CD4-positive, CD25-positive, alpha-beta regulatory T cell (primary cell): ENCODE data around the gene ISG15. TPM values are rescaled to one million over a fixed set of nuclear protein-coding genes. Genes with fewer than 3 reads are reported as not detected.
A peak's percentile ranks its signal among the peaks of the same experiment; 100 is the strongest.
"Not testable (repeated sequence)": the region's sequence is repeated elsewhere in the genome, so short reads cannot be mapped to it uniquely, and the experiment has no call there.

ENCODE experiments used
- ATAC-seq, 2 donors: fragments of 150-1000 bp; cut with Tn5 transposase; one replicate each; pipeline ENCODE4 v1.10.0; 2021; ENCODE audit warnings: low read depth in 2 of 2, moderate number of reproducible peaks in 2 of 2, moderate library complexity in 1 of 2
- DNase-seq, 3 donors: peaks; one replicate each; pipeline versions ENCODE4 v3.0.0 to v3.0.0-alpha.2; 2012 to 2022; ENCODE audit warnings: mixed read lengths in 1 of 3
- H3K27ac ChIP-seq: one replicate; pipeline ENCODE4 v1.7.0; 2013; ENCODE audit warnings: mild to moderate bottlenecking, low read length; ENCODE audit not compliant: insufficient read depth, poor library complexity, severe bottlenecking
- H3K27me3 ChIP-seq: one replicate; pipeline ENCODE4 v1.7.0; 2013; ENCODE audit warnings: low read length; ENCODE audit not compliant: control insufficient read depth, insufficient read depth
- H3K36me3 ChIP-seq: one replicate; pipeline ENCODE4 v1.7.0; 2013; ENCODE audit warnings: mild to moderate bottlenecking, low read length, moderate library complexity; ENCODE audit not compliant: control insufficient read depth, insufficient read depth
- H3K4me1 ChIP-seq: 2 replicates; pipeline ENCODE4 v1.7.0; 2013; ENCODE audit warnings: mild to moderate bottlenecking, low read length; ENCODE audit not compliant: insufficient read depth, control insufficient read depth, poor library complexity, severe bottlenecking
- H3K4me3 ChIP-seq: one replicate; pipeline ENCODE4 v1.7.0; 2013; ENCODE audit warnings: low read depth, mild to moderate bottlenecking, low read length, moderate library complexity
- H3K9me3 ChIP-seq, 2 experiments: 1 replicate in 1 of 2; 2 replicates in 1 of 2; pipeline ENCODE4 v1.7.0; 2013; ENCODE audit warnings: low read length in 2 of 2, mild to moderate bottlenecking in 1 of 2, moderate library complexity in 1 of 2; ENCODE audit not compliant: control insufficient read depth in 2 of 2
- H3K27ac Mint-ChIP-seq, 3 donors: one replicate each; pipeline ENCODE4 v1.8.0; 2020 to 2022; ENCODE audit warnings: mild to moderate bottlenecking in 3 of 3, mixed read lengths in 3 of 3, moderate library complexity in 2 of 3
- H3K27me3 Mint-ChIP-seq: one replicate; pipeline ENCODE4 v1.8.0; 2022; ENCODE audit warnings: mild to moderate bottlenecking, mixed read lengths
- H3K36me3 Mint-ChIP-seq: one replicate; pipeline ENCODE4 v1.8.0; 2020; ENCODE audit warnings: mixed read lengths
- H3K4me1 Mint-ChIP-seq, 4 donors: one replicate each; pipeline ENCODE4 v1.8.0; 2020 to 2022; ENCODE audit warnings: mixed read lengths in 4 of 4, mild to moderate bottlenecking in 1 of 4
- H3K4me3 Mint-ChIP-seq, 4 donors: one replicate each; pipeline ENCODE4 v1.8.0; 2020 to 2022; ENCODE audit warnings: mild to moderate bottlenecking in 4 of 4, mixed read lengths in 4 of 4, moderate library complexity in 3 of 4
- H3K9me3 Mint-ChIP-seq, 7 donors: one replicate each; pipeline ENCODE4 v1.8.0; 2020 to 2022; ENCODE audit warnings: mixed read lengths in 7 of 7, mild to moderate bottlenecking in 3 of 7, moderate library complexity in 2 of 7
- polyA plus RNA-seq, 4 donors: library from polyadenylated mRNA; unstranded; fragments of 300-500 nt; fragmentation: Illumina TruSeq; gene quantifications; one replicate each; pipeline ENCODE4 v1.2.3, GENCODE V29; 2021
- total RNA-seq: library from RNA; stranded (reverse); gene quantifications from one replicate; pipeline ENCODE4 v1.2.3, GENCODE V29; 2022

Gene ISG15
- total and polyA plus RNA-seq, 5 donors from 2014 or later, result 76.7 to 489 (median 252) TPM

- Mint-ChIP-seq H3K9me3 (no peaks in the 10 kb centered on the region), H3K27ac (no peak overlapping the region), H3K36me3 (no peaks in the 10 kb centered on the region), H3K4me3 (no peak overlapping the region), H3K4me1 (peaks cover 0 to 9% (median 0%) of the 10 kb centered on the region in 4 donors), H3K27me3 (peaks cover 11% of the 10 kb centered on the region)
- no peak overlapping the region for H3K27ac ChIP-seq
- no peak overlapping the region for H3K4me3 ChIP-seq
- DNase-seq (no peak), ATAC-seq (no peak)
- H3K36me3 ChIP-seq, result no peaks in the 10 kb centered on the region
- H3K4me1 ChIP-seq, result peaks cover 5% of the 10 kb centered on the region
- no peaks in the 10 kb centered on the region for H3K9me3 ChIP-seq
- no peaks in the 10 kb centered on the region for H3K27me3 ChIP-seq
Observed at GRCh38 chr1:1026599-1027413, 13.5 kb downstream of the ISG15 start.

GRCh38 chr1:1027791-1028190, 14.5 kb downstream of the ISG15 start:
- Histone ChIP-seq H3K9me3 (no peaks in the 10 kb centered on the region), H3K27me3 (no peaks in the 10 kb centered on the region), H3K4me3 (no peak overlapping the region), H3K27ac (no peak overlapping the region), H3K4me1 (peaks cover 6% of the 10 kb centered on the region), H3K36me3 (no peaks in the 10 kb centered on the region)
- Mint-ChIP-seq H3K27ac (no peak overlapping the region), H3K4me1 (peaks cover 0 to 10% (median 3%) of the 10 kb centered on the region in 4 donors), H3K9me3 (no peaks in the 10 kb centered on the region), H3K4me3 (no peak overlapping the region), H3K27me3 (peaks cover 10% of the 10 kb centered on the region), H3K36me3 (no peaks in the 10 kb centered on the region)
- DNase-seq (no peak), ATAC-seq (no peak)

- not testable (repeated sequence) for H3K4me3 ChIP-seq, H3K27ac ChIP-seq, H3K4me1 Mint-ChIP-seq, H3K27ac Mint-ChIP-seq, H3K9me3 ChIP-seq, H3K36me3 Mint-ChIP-seq, H3K36me3 ChIP-seq, H3K9me3 Mint-ChIP-seq, DNase-seq, H3K4me3 Mint-ChIP-seq, H3K27me3 ChIP-seq, ATAC-seq
- peaks cover 19% of the 10 kb centered on the region for H3K27me3 Mint-ChIP-seq
- H3K4me1 ChIP-seq, result peaks cover 21% of the 10 kb centered on the region
Observed at GRCh38 chr1:1030867-1031658, 17.8 kb downstream of the ISG15 start.

- Histone ChIP-seq H3K9me3 (no peaks in the 10 kb centered on the region), H3K4me3 (no peak overlapping the region), H3K27me3 (no peaks in the 10 kb centered on the region), H3K4me1 (peaks cover 21% of the 10 kb centered on the region), H3K27ac (no peak overlapping the region), H3K36me3 (no peaks in the 10 kb centered on the region)
- no peak for ATAC-seq
- no peak for DNase-seq
- H3K27ac Mint-ChIP-seq, result no peak overlapping the region
- H3K4me3 Mint-ChIP-seq, result peak overlapping the region in 3 of 4 donors; percentile 15 to 81 (median 60)
- H3K4me1 Mint-ChIP-seq, result peaks cover 0 to 7% (median 3%) of the 10 kb centered on the region in 4 donors
- H3K27me3 Mint-ChIP-seq, result peaks cover 20% of the 10 kb centered on the region
- H3K36me3 Mint-ChIP-seq, result no peaks in the 10 kb centered on the region
- H3K9me3 Mint-ChIP-seq, result no peaks in the 10 kb centered on the region
Observed at GRCh38 chr1:1031659-1032235, 18.4 kb downstream of the ISG15 start.

GRCh38 chr1:1032424-1032823, 19.1 kb downstream of the ISG15 start:
- Mint-ChIP-seq H3K4me1 (peaks cover 0 to 7% (median 3%) of the 10 kb centered on the region in 4 donors), H3K9me3 (no peaks in the 10 kb centered on the region), H3K36me3 (no peaks in the 10 kb centered on the region), H3K27ac (no peak overlapping the region), H3K4me3 (peak overlapping the region in 3 of 4 donors; percentile 58 to 81 (median 60)), H3K27me3 (peaks cover 25% of the 10 kb centered on the region)
- H3K4me1 ChIP-seq, result peaks cover 21% of the 10 kb centered on the region
- H3K36me3 ChIP-seq, result no peaks in the 10 kb centered on the region
- ATAC-seq (no peak), DNase-seq (no peak)
- no peak overlapping the region for H3K27ac ChIP-seq
- H3K27me3 ChIP-seq, result no peaks in the 10 kb centered on the region
- no peak overlapping the region for H3K4me3 ChIP-seq
- no peaks in the 10 kb centered on the region for H3K9me3 ChIP-seq

- peak; percentile 73 to 86 (median 79) for DNase-seq
- Mint-ChIP-seq H3K27ac (no peak overlapping the region), H3K4me1 (peaks cover 0 to 7% (median 3%) of the 10 kb centered on the region in 4 donors), H3K36me3 (no peaks in the 10 kb centered on the region), H3K4me3 (peak overlapping the region in 1 of 4 donors; percentile 60), H3K27me3 (peaks cover 25% of the 10 kb centered on the region), H3K9me3 (no peaks in the 10 kb centered on the region)
- H3K27me3 ChIP-seq, result no peaks in the 10 kb centered on the region
- ATAC-seq, result peak; percentile 79 to 85
- H3K9me3 ChIP-seq, result no peaks in the 10 kb centered on the region
- no peak overlapping the region for H3K27ac ChIP-seq
- H3K4me1 ChIP-seq, result peaks cover 21% of the 10 kb centered on the region
- H3K4me3 ChIP-seq, result no peak overlapping the region
- no peaks in the 10 kb centered on the region for H3K36me3 ChIP-seq
Observed at GRCh38 chr1:1033009-1033587, 19.8 kb downstream of the ISG15 start.

GRCh38 chr1:1033731-1034438, 20.6 kb downstream of the ISG15 start:
- H3K27me3 ChIP-seq, result no peaks in the 10 kb centered on the region
- H3K9me3 ChIP-seq, result no peaks in the 10 kb centered on the region
- H3K4me3 Mint-ChIP-seq, result peak overlapping the region in 2 of 4 donors; percentile 22 to 56
- no peaks in the 10 kb centered on the region for H3K36me3 Mint-ChIP-seq
- no peak overlapping the region for H3K27ac Mint-ChIP-seq
- DNase-seq, result no peak
- H3K9me3 Mint-ChIP-seq, result no peaks in the 10 kb centered on the region
- H3K36me3 ChIP-seq, result no peaks in the 10 kb centered on the region
- no peak for ATAC-seq
- no peak overlapping the region for H3K27ac ChIP-seq
- peaks cover 0 to 14% (median 6%) of the 10 kb centered on the region in 4 donors for H3K4me1 Mint-ChIP-seq
- no peak overlapping the region for H3K4me3 ChIP-seq
- H3K27me3 Mint-ChIP-seq, result peaks cover 33% of the 10 kb centered on the region
- H3K4me1 ChIP-seq, result peaks cover 23% of the 10 kb centered on the region
